ENCODE data around the gene SLC12A7.

DNA sequence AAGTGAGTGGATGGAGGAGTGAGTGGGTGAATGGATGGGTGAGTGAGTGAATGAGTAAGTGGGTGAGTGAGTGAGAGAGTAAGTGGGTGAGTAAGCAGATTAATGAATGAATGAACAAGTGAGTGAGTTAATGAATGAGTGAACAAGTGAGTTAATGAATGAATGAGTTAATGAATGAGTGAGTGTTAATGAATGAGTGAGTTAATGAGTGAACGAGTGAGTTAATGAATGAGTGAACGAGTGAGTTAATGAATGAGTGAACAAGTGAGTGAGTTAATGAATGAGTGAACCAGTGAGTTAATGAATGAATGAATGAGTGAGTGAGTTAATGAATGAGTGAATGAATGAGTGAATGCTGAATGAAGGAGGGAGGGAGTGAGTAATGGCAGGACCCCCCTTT, 76.9 kb downstream of the SLC12A7 start:
- TF ChIP-seq, protein P1, sequence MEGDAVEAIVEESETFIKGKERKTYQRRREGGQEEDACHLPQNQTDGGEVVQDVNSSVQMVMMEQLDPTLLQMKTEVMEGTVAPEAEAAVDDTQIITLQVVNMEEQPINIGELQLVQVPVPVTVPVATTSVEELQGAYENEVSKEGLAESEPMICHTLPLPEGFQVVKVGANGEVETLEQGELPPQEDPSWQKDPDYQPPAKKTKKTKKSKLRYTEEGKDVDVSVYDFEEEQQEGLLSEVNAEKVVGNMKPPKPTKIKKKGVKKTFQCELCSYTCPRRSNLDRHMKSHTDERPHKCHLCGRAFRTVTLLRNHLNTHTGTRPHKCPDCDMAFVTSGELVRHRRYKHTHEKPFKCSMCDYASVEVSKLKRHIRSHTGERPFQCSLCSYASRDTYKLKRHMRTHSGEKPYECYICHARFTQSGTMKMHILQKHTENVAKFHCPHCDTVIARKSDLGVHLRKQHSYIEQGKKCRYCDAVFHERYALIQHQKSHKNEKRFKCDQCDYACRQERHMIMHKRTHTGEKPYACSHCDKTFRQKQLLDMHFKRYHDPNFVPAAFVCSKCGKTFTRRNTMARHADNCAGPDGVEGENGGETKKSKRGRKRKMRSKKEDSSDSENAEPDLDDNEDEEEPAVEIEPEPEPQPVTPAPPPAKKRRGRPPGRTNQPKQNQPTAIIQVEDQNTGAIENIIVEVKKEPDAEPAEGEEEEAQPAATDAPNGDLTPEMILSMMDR (IDR thresholded peaks at IDR 0.05; ENCODE audit: insufficient read depth, low read depth, low read length) = no peak
- no peak for TF ChIP-seq EZH2 (IDR thresholded peaks at IDR 0.05; ENCODE audit: insufficient read depth, low read length)

All from astrocyte (in vitro differentiated cells and primary cell).